Effector CD4-positive, alpha-beta T cell (primary cell): Measurements from ENCODE around the gene VRK3.
"Not testable (repeated sequence)": the region's sequence is repeated elsewhere in the genome, so short reads cannot be mapped to it uniquely, and the experiment has no call there.

ENCODE experiments used
- DNase-seq: peaks from one replicate; pipeline ENCODE4 v3.0.0-alpha.2; 2020

The VRK3 gene

GRCh38 chr19:49986354-49986753, 38.8 kb downstream of the VRK3 start:
- DNase-seq = no peak

GRCh38 chr19:49985871-49986270, 39.3 kb downstream of the VRK3 start:
- DNase-seq = no peak

GRCh38 chr19:49984491-49984890, 40.7 kb downstream of the VRK3 start:
- no peak for DNase-seq

GRCh38 chr19:49983645-49984229, 41.4 kb downstream of the VRK3 start:
- peak; percentile 74 for DNase-seq

GRCh38 chr19:49981603-49982593, 43.3 kb downstream of the VRK3 start:
- no peak for DNase-seq

- no peak for DNase-seq
Measured at GRCh38 chr19:49978324-49978723, 46.8 kb downstream of the VRK3 start.

GRCh38 chr19:49977881-49978280, 47.3 kb downstream of the VRK3 start:
- no peak for DNase-seq

- DNase-seq = no peak
Measured at GRCh38 chr19:49977076-49977475, 48.1 kb downstream of the VRK3 start.

GRCh38 chr19:49976496-49976895, 48.7 kb downstream of the VRK3 start:
- no peak for DNase-seq

GRCh38 chr19:49975051-49975450, 50.1 kb downstream of the VRK3 start:
- DNase-seq = no peak

- no peak for DNase-seq
Measured at GRCh38 chr19:49973987-49974386, 51.2 kb downstream of the VRK3 start.

- DNase-seq = no peak
Measured at GRCh38 chr19:49972841-49973240, 52.3 kb downstream of the VRK3 start.

- DNase-seq = no peak
Measured at GRCh38 chr19:49971991-49972411, 53.2 kb downstream of the VRK3 start.

- DNase-seq = not testable (repeated sequence)
Measured at GRCh38 chr19:49969355-49969754, 55.8 kb downstream of the VRK3 start.

GRCh38 chr19:49968279-49968922, 56.8 kb downstream of the VRK3 start:
- no peak for DNase-seq

- DNase-seq = not testable (repeated sequence)
Measured at GRCh38 chr19:49960980-49961379, 64.2 kb downstream of the VRK3 start, which contains the start of gene SIGLEC11. TSS of gene SIGLEC11 (minus strand) at chr19:49961172. CDS start at chr19:49961081, 91 bp downstream.

GRCh38 chr19:49959892-49960291, 65.3 kb downstream of the VRK3 start:
- not testable (repeated sequence) for DNase-seq

GRCh38 chr19:49958596-49958995, 66.6 kb downstream of the VRK3 start:
- not testable (repeated sequence) for DNase-seq

- not testable (repeated sequence) for DNase-seq
Measured at GRCh38 chr19:49958144-49958543, 67.0 kb downstream of the VRK3 start.

GRCh38 chr19:49957262-49957915, 67.8 kb downstream of the VRK3 start:
- no peak for DNase-seq

GRCh38 chr19:49956115-49956495, 69.1 kb downstream of the VRK3 start:
- no peak for DNase-seq

- no peak for DNase-seq
Measured at GRCh38 chr19:49954933-49955332, 70.2 kb downstream of the VRK3 start.
